Pancreas (tissue), 10 donors: ENCODE results near the gene PACS2. TPM values are rescaled to one million over a fixed set of nuclear protein-coding genes. Genes with fewer than 3 reads are reported as not detected.

Experiments used
- ATAC-seq, 4 donors: fragments of 200-7000 bp; cut with Tn5 transposase; one replicate each; pipeline versions ENCODE4 v1.8.0 to v1.9.1; 2020; ENCODE audit warnings: mild to moderate bottlenecking in 4 of 4, moderate library complexity in 4 of 4
- DNase-seq, 6 donors: peaks; one replicate each; pipeline ENCODE4 v3.0.0-alpha.2; 2020
- FAIRE-seq: peaks from 2 replicates; lab custom pipeline; 2012; peaks lifted over from hg19 to GRCh38; lab: Jason Lieb, UNC
- H3K27ac ChIP-seq, 4 donors: fragments of 200-600 bp; sonication (generic); 1 replicate in 3 of 4; 2 replicates in 1 of 4; pipeline versions ENCODE4 v1.5.0 to v1.8.0; 2020
- H3K27me3 ChIP-seq, 4 donors: fragments of 200-600 bp; one replicate each; pipeline ENCODE4 v1.8.0; 2021
- H3K36me3 ChIP-seq, 3 donors: fragments of 200-600 bp; sonication (generic) in 1 of 3; one replicate each; pipeline versions ENCODE4 v1.5.0 to v1.8.0; 2020 to 2021
- H3K4me1 ChIP-seq, 3 donors: fragments of 200-600 bp; one replicate each; pipeline ENCODE4 v1.8.0; 2021
- H3K4me3 ChIP-seq, 4 donors: fragments of 200-600 bp; sonication (generic) in 2 of 4; one replicate each; pipeline versions ENCODE4 v1.5.0 to v1.8.0; 2020 to 2021
- H3K9me3 ChIP-seq, 4 donors: fragments of 200-600 bp; one replicate each; pipeline ENCODE4 v1.8.0; 2021
- CTCF ChIP-seq, 4 donors: fragments of 200-600 bp; sonication (generic) in 3 of 4; IDR thresholded peaks; one replicate each; pipeline versions ENCODE4 v1.5.0 to v1.8.0; 2021; ENCODE audit warnings: antibody characterized with exemption in 4 of 4
- WGBS, 2 donors: extraction: QIAGEN DNeasy Blood & Tissue Kit; methylation state at CpG; one replicate each; pipeline ENCODE4 v1.1.7; 2013; 5-methylcytosine and 5-hydroxymethylcytosine counted together
- intact Hi-C, 3 donors: fragments of 100-400 bp; cut with DNase I; formaldehyde crosslinking; loops; one replicate each; pipeline versions ENCODE4 v1.11.1 to v1.14.2; 2022
- polyA plus RNA-seq, 2 donors: library from polyadenylated mRNA; stranded (reverse); fragments of 200-250 nt; gene quantifications; one replicate each; pipeline ENCODE4 v1.2.3, GENCODE V29; 2013
- total RNA-seq, 6 donors: library from RNA; stranded (reverse); fragmentation: NEBNext Ultra II Directional in 4 of 6; extraction: Animal tissue kit (Norgen Biotek cat#: 25700) in 4 of 6; gene quantifications; one replicate each; pipeline versions ENCODE4 v1.2.1 to v1.2.4, GENCODE V29; 2021 to 2023
- donor health status: healthy with polysubstance abuse.
- donor health status: DM: no; HTN: no; CAD: no; lungs with moderate emphysema.
- donor health status: DM: no; HTN: no; CAD: no.
- donor health status: control.
- donor health status: control.
- donor health status: Bipolar disorder and iron deficiency.
- donor health status: DM: yes; HTN: yes; CAD: no.
- donor health status: DM: no; HTN: no; CAD: no.
- donor health status: DM: no; HTN: no; CAD: no.
- donor health status: DM: yes; HTN: yes; CAD: no.

PACS2 gene
- total and polyA plus RNA-seq, 8 donors = 36.9 to 128 (median 49.3) TPM

- TF ChIP-seq CTCF (IDR thresholded peaks at IDR 0.05) = no peak
- WGBS, 2 donors = 95 to 99% methylated on average over 6 of the region's 6 CpGs
- no peaks in the 10 kb centered on the region for H3K27me3 ChIP-seq
- ATAC-seq = no peak
- no peaks in the 10 kb centered on the region for H3K36me3 ChIP-seq
- intact Hi-C loops = no loop called here
- H3K27ac ChIP-seq = no peak overlapping the region
- H3K9me3 ChIP-seq = no peaks in the 10 kb centered on the region
- no peak for FAIRE-seq
- H3K4me1 ChIP-seq = no peaks in the 10 kb centered on the region
- DNase-seq = no peak
- H3K4me3 ChIP-seq = no peak overlapping the region
Measured at GRCh38 chr14:105430042-105430441, 115.5 kb downstream of the PACS2 start.

- intact Hi-C loops = no loop called here
- Histone ChIP-seq H3K4me1 (no peaks in the 10 kb centered on the region), H3K36me3 (no peaks in the 10 kb centered on the region), H3K4me3 (no peak overlapping the region), H3K9me3 (no peaks in the 10 kb centered on the region), H3K27me3 (no peaks in the 10 kb centered on the region), H3K27ac (no peak overlapping the region)
- DNase-seq (peak in 1 of 6 donors; percentile 56), FAIRE-seq (no peak), ATAC-seq (peak in 1 of 4 donors; percentile 33)
- TF ChIP-seq CTCF (IDR thresholded peaks at IDR 0.05) = no peak
- 67 to 74% methylated on average over 9 of the region's 9 CpGs for WGBS, 2 donors
Measured at GRCh38 chr14:105430565-105430964, 116.0 kb downstream of the PACS2 start.

GRCh38 chr14:105431256-105431655 is 116.7 kb downstream of the PACS2 start:
- Histone ChIP-seq H3K27ac (peak overlapping the region in 1 of 4 donors; percentile 33), H3K4me3 (no peak overlapping the region), H3K36me3 (no peaks in the 10 kb centered on the region), H3K4me1 (no peaks in the 10 kb centered on the region), H3K9me3 (no peaks in the 10 kb centered on the region), H3K27me3 (no peaks in the 10 kb centered on the region)
- intact Hi-C loops = no loop called here
- ATAC-seq (no peak), DNase-seq (no peak), FAIRE-seq (no peak)
- TF ChIP-seq CTCF (IDR thresholded peaks at IDR 0.05) = no peak
- WGBS, 2 donors = 95 to 100% methylated on average over 1 of the region's 1 CpG

GRCh38 chr14:105432657-105433056 is 118.1 kb downstream of the PACS2 start:
- Histone ChIP-seq H3K4me1 (no peaks in the 10 kb centered on the region), H3K27ac (no peak overlapping the region), H3K27me3 (no peaks in the 10 kb centered on the region), H3K36me3 (no peaks in the 10 kb centered on the region), H3K9me3 (no peaks in the 10 kb centered on the region), H3K4me3 (no peak overlapping the region)
- ATAC-seq = no peak
- no peak for DNase-seq
- 89 to 91% methylated on average over 12 of the region's 12 CpGs for WGBS, 2 donors
- FAIRE-seq = no peak
- no peak for TF ChIP-seq CTCF (IDR thresholded peaks at IDR 0.05)
- intact Hi-C loops = no loop called here

GRCh38 chr14:105433161-105433605 is 118.6 kb downstream of the PACS2 start:
- ATAC-seq (peak in 1 of 4 donors; percentile 8), DNase-seq (peak in 1 of 6 donors; percentile 60), FAIRE-seq (no peak)
- Histone ChIP-seq H3K4me3 (no peak overlapping the region), H3K36me3 (no peaks in the 10 kb centered on the region), H3K4me1 (no peaks in the 10 kb centered on the region), H3K9me3 (no peaks in the 10 kb centered on the region), H3K27ac (no peak overlapping the region), H3K27me3 (no peaks in the 10 kb centered on the region)
- no peak for TF ChIP-seq CTCF (IDR thresholded peaks at IDR 0.05)
- WGBS, 2 donors = 84 to 87% methylated on average over 17 of the region's 17 CpGs
- intact Hi-C loops = no loop called here
